ENCODE measurements around the gene ZNF540.

The ZNF540 gene

DNA sequence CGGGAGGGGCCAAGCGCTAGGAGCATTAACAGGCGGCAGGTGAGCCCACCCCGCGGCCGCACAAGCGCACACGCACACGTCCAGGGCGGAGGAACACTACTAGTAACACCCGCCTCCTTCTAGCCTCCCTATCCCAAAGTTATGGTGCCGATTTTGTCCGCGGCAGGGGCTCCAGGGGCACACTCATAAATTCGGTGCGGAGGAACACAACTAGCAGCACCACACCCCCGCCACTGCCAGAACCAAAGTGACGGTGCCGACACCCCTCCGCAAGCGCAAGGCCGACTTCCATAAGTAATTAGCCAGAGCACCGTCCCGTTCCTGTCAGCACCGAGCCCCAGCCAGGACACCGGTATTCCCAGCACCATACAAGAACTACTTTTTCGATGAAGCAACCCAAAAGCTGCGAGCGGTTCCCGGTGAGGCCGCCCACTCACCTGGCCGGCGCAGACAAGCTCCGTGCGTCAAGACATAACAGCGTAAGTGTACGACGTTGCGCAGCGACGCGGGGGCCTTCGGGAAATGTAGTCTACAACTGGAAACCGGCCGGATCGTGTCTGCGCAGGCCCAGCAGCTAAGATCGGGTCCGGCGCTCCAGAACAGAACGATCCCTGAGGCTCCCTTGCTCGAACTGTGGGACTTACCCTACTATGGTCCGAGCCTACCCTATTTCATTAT lies at the start of gene ZNF540, which contains the start of gene ZNF571:
Gene ZNF540, plus strand, starts transcription at position 573 of the 678 bp plus-strand sequence. CDS start 3,572 bp downstream, outside the sequence.
Gene ZNF571, minus strand, starts transcription at position 489 of the 678 bp plus-strand sequence. CDS start 8,116 bp downstream, outside the sequence.
- H3K4me3 ChIP-seq (ENCODE audit: insufficient read length, low read depth), result peak within 1 kb of the TSS; percentile 80
- H3K9ac ChIP-seq (ENCODE audit: insufficient read length, low read depth), result peak within 1 kb of the TSS; percentile 81
- H3K4me1 ChIP-seq (ENCODE audit: insufficient read depth, insufficient read length), result no peaks in the 10 kb centered on the region
- no peaks in the 10 kb centered on the region for H3K36me3 ChIP-seq (ENCODE audit: insufficient read depth, insufficient read length, low read length)
- H3K9me3 ChIP-seq (ENCODE audit: insufficient read depth, low read length), result no peaks in the 10 kb centered on the region; the same call in 1 of the 2 replicates
- no peak for TF ChIP-seq ZNF274 (IDR thresholded peaks at IDR 0.05; ENCODE audit: low read depth, low read length)
- H3K27me3 ChIP-seq (ENCODE audit: insufficient read depth, insufficient read length), result peaks cover 18% of the 10 kb centered on the region
- DNase-seq (ENCODE audit: low read depth, low spot score), result peak; percentile 81

DNA sequence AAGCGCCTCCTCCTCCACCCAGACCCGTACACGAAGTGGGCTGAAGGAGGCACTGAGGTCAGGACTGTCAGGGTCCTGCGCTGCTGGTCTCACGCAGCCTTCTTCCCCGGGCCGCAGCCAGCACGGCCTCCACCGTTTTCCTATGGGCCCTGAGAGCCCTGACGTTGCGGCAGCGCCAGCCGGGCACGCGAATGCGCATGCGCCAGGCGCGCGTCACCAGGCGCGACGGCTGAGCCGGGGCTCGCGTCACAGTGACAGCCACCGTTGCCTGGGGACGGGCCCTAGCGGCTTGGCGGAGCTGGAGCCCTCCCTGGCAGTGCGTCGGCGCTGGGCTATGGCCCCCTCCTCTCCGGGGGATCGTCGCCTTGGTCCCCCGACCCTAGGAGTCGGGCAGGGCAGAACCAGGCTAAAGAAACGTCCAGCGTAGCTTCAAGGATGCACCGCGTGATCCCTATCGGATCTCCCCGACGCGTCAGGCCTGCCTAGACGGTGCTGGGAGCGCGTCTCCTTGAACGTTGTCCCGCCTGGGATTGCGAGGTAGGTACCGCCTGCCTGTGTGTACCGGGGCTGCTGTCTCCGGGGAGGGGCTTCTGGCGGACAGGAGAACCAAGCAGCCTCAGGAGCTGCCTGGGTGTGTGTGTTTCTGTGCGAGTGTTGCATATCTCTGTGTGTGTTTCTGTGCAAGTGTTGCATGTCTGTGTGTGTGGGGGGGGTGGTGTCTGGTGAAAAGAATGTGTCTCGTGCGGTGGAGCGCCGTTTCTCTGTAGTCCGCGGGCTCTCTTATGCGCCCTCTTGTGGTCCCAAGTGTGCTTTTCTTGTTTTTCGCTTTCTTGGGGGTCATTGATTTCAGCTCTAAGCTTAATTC lies 43.3 kb upstream of the ZNF540 start:
- TF ChIP-seq SUZ12 (IDR thresholded peaks at IDR 0.05; ENCODE audit: extremely low read depth, insufficient read depth, insufficient read length) (no peak), YY1 (IDR thresholded peaks at IDR 0.05; ENCODE audit: insufficient read depth, insufficient read length) (no peak), ZNF274 (IDR thresholded peaks at IDR 0.05; ENCODE audit: low read depth, low read length) (no peak)
- peak; percentile 75 for DNase-seq (ENCODE audit: low read depth, low spot score)
- Histone ChIP-seq H3K36me3 (ENCODE audit: insufficient read depth, insufficient read length, low read length) (peaks cover 22% of the 10 kb centered on the region), H3K4me3 (ENCODE audit: insufficient read length, low read depth) (peak overlapping the region; percentile 97), H3K9me3 (ENCODE audit: insufficient read depth, low read length) (peaks cover 83% of the 10 kb centered on the region), H3K4me1 (ENCODE audit: insufficient read depth, insufficient read length) (no peaks in the 10 kb centered on the region), H3K27me3 (ENCODE audit: insufficient read depth, insufficient read length) (no peaks in the 10 kb centered on the region), H3K9ac (ENCODE audit: insufficient read length, low read depth) (peak overlapping the region; percentile 85)

DNA sequence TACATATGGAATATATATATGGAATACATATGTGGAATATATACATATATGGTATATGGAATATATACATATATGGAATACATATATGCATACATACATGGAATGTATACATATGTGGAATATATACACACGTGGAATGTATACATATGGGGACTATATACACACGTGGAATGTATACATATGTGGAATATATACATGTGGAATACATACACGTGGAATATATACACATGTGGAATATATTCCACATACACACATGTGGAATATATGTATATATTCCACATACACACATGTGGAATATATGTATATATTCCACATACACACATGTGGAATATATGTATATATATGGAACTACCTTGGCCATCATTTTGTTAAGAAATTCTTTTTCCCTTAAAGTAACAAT lies 31.2 kb upstream of the ZNF540 start:
- no peak for DNase-seq (ENCODE audit: low read depth, low spot score)
- H3K4me3 ChIP-seq (ENCODE audit: insufficient read length, low read depth), result no peak overlapping the region
- TF ChIP-seq YY1 (IDR thresholded peaks at IDR 0.05; ENCODE audit: insufficient read depth, insufficient read length) (no peak), ZNF274 (IDR thresholded peaks at IDR 0.05; ENCODE audit: low read depth, low read length) (no peak), SUZ12 (IDR thresholded peaks at IDR 0.05; ENCODE audit: extremely low read depth, insufficient read depth, insufficient read length) (no peak)
- no peaks in the 10 kb centered on the region for H3K4me1 ChIP-seq (ENCODE audit: insufficient read depth, insufficient read length)
- H3K27me3 ChIP-seq (ENCODE audit: insufficient read depth, insufficient read length), result no peaks in the 10 kb centered on the region
- H3K9me3 ChIP-seq (ENCODE audit: insufficient read depth, low read length), result peaks cover 99% of the 10 kb centered on the region
- peaks cover 15% of the 10 kb centered on the region for H3K36me3 ChIP-seq (ENCODE audit: insufficient read depth, insufficient read length, low read length)
- H3K9ac ChIP-seq (ENCODE audit: insufficient read length, low read depth), result no peak overlapping the region

DNA sequence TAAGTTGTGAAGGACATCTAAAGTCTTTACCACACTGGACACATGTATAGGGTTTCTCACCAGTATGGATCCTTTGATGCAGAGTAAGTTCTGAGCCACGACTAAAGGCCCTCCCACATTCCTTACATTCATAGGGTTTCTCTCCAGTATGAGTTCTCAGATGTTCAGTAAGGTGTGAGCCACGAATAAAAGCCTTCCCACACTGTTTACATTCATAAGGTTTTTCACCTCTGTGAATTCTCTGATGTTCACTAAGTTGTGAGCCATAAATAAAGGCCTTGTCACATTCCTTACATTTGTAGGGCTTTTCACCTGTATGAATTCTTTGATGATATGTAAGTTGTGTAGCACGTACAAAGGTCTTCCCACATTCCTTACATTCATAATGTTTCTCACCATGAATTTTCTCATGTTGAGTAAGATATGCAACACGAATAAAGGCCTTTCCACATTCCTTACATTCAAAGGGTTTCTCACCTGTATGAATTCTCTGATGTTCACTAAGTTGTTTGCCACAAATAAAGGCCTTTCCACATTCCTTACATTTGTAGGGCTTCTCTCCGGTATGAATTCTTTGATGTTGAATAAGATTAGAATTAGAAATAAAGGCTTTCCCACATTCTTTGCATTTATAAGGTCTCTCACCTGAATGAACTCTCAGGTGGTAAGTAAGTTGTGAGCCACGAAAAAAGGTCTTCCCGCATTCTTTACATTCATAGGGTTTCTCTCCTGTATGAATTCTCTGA lies 29.9 kb upstream of the ZNF540 start:
- Histone ChIP-seq H3K36me3 (ENCODE audit: insufficient read depth, insufficient read length, low read length) (peaks cover 18% of the 10 kb centered on the region), H3K27me3 (ENCODE audit: insufficient read depth, insufficient read length) (no peaks in the 10 kb centered on the region), H3K9me3 (ENCODE audit: insufficient read depth, low read length) (peaks cover 99% of the 10 kb centered on the region), H3K4me3 (ENCODE audit: insufficient read length, low read depth) (no peak overlapping the region), H3K4me1 (ENCODE audit: insufficient read depth, insufficient read length) (no peaks in the 10 kb centered on the region), H3K9ac (ENCODE audit: insufficient read length, low read depth) (no peak overlapping the region)
- DNase-seq (ENCODE audit: low read depth, low spot score), result no peak
- TF ChIP-seq YY1 (IDR thresholded peaks at IDR 0.05; ENCODE audit: insufficient read depth, insufficient read length) (no peak), ZNF274 (IDR thresholded peaks at IDR 0.05; ENCODE audit: low read depth, low read length) (peak; percentile 96), SUZ12 (IDR thresholded peaks at IDR 0.05; ENCODE audit: extremely low read depth, insufficient read depth, insufficient read length) (no peak)

DNA sequence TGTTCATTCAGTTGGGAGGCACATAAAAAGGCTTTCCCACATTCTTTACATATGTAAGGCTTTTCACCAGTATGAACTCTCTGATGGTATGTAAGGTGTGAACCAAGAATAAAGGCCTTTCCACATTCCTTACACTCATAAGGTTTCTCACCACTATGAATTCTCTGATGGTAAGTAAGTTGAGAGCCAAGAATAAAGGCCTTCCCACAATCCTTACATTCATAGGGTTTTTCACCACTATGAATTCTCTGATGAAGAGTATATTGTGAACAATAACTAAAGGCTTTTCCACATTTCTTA lies 29.4 kb upstream of the ZNF540 start:
- Histone ChIP-seq H3K9me3 (ENCODE audit: insufficient read depth, low read length) (peaks cover 100% of the 10 kb centered on the region), H3K36me3 (ENCODE audit: insufficient read depth, insufficient read length, low read length) (peaks cover 18% of the 10 kb centered on the region), H3K4me3 (ENCODE audit: insufficient read length, low read depth) (no peak overlapping the region), H3K27me3 (ENCODE audit: insufficient read depth, insufficient read length) (no peaks in the 10 kb centered on the region), H3K4me1 (ENCODE audit: insufficient read depth, insufficient read length) (no peaks in the 10 kb centered on the region), H3K9ac (ENCODE audit: insufficient read length, low read depth) (no peak overlapping the region)
- DNase-seq (ENCODE audit: low read depth, low spot score), result no peak
- no peak for TF ChIP-seq SUZ12 (IDR thresholded peaks at IDR 0.05; ENCODE audit: extremely low read depth, insufficient read depth, insufficient read length)
- TF ChIP-seq YY1 (IDR thresholded peaks at IDR 0.05; ENCODE audit: insufficient read depth, insufficient read length), result no peak
- no peak for TF ChIP-seq ZNF274 (IDR thresholded peaks at IDR 0.05; ENCODE audit: low read depth, low read length)

DNA sequence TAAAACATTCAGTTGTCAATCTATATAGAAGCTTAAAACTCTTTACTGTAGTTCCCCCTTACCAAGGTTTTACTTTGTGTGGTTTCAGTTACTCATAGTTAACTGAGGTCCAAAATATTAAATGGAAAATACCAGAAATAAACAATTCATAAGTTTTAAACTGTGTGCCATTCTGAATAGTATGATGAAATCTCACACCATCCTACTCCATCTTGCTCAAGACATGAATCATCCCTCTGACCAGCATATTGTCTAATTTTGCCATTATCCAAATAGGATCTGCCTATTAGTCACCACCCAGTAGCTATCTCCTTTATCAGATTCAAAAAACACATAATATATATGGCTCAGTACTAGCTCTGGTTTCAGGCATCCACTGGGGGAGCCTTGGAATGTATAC lies 22.5 kb upstream of the ZNF540 start:
- peaks cover 20% of the 10 kb centered on the region for H3K36me3 ChIP-seq (ENCODE audit: insufficient read depth, insufficient read length, low read length)
- H3K9ac ChIP-seq (ENCODE audit: insufficient read length, low read depth), result no peak overlapping the region
- H3K4me1 ChIP-seq (ENCODE audit: insufficient read depth, insufficient read length), result no peaks in the 10 kb centered on the region
- DNase-seq (ENCODE audit: low read depth, low spot score), result no peak
- no peak for TF ChIP-seq YY1 (IDR thresholded peaks at IDR 0.05; ENCODE audit: insufficient read depth, insufficient read length)
- TF ChIP-seq SUZ12 (IDR thresholded peaks at IDR 0.05; ENCODE audit: extremely low read depth, insufficient read depth, insufficient read length), result no peak
- no peak for TF ChIP-seq ZNF274 (IDR thresholded peaks at IDR 0.05; ENCODE audit: low read depth, low read length)
- H3K27me3 ChIP-seq (ENCODE audit: insufficient read depth, insufficient read length), result no peaks in the 10 kb centered on the region
- H3K4me3 ChIP-seq (ENCODE audit: insufficient read length, low read depth), result no peak overlapping the region
- peaks cover 66% of the 10 kb centered on the region for H3K9me3 ChIP-seq (ENCODE audit: insufficient read depth, low read length)
